ENCODE data around the gene ZBTB16.

Gene ZBTB16

GRCh38 chr11:114215428-114215827 is 155.9 kb downstream of the ZBTB16 start:
- no peak for DNase-seq

- no peak for DNase-seq
These were observed 156.6 kb downstream of the ZBTB16 start for GRCh38 chr11:114215871-114216795.

GRCh38 chr11:114216796-114217180 is 157.3 kb downstream of the ZBTB16 start:
- no peak for DNase-seq

GRCh38 chr11:114218508-114218907 is 159.0 kb downstream of the ZBTB16 start:
- no peak for DNase-seq

- no peak for DNase-seq
These were observed 160.2 kb downstream of the ZBTB16 start for GRCh38 chr11:114219559-114220349.

GRCh38 chr11:114221037-114221436 is 161.5 kb downstream of the ZBTB16 start:
- no peak for DNase-seq

- DNase-seq = no peak
These were observed 166.2 kb downstream of the ZBTB16 start for GRCh38 chr11:114225661-114226060.

GRCh38 chr11:114226356-114226755 is 166.8 kb downstream of the ZBTB16 start:
- no peak for DNase-seq

- no peak for DNase-seq
These were observed 169.2 kb downstream of the ZBTB16 start for GRCh38 chr11:114228435-114229411.

- no peak for DNase-seq
These were observed 170.7 kb downstream of the ZBTB16 start for GRCh38 chr11:114230031-114230704.

GRCh38 chr11:114232400-114233059 is 173.0 kb downstream of the ZBTB16 start:
- DNase-seq = no peak

GRCh38 chr11:114233755-114234154 is 174.2 kb downstream of the ZBTB16 start:
- no peak for DNase-seq

- no peak for DNase-seq
These were observed 177.3 kb downstream of the ZBTB16 start for GRCh38 chr11:114236829-114237228.

- no peak for DNase-seq
These were observed 178.1 kb downstream of the ZBTB16 start for GRCh38 chr11:114237321-114238280.

GRCh38 chr11:114239753-114240161 is 180.2 kb downstream of the ZBTB16 start:
- no peak for DNase-seq

GRCh38 chr11:114242032-114242431 is 182.5 kb downstream of the ZBTB16 start:
- DNase-seq = no peak

- DNase-seq = no peak
These were observed 184.2 kb downstream of the ZBTB16 start for GRCh38 chr11:114243461-114244372.

GRCh38 chr11:114244726-114245394 is 185.3 kb downstream of the ZBTB16 start:
- DNase-seq = no peak

All from fibroblast of skin of abdomen (primary cell).